ENCODE results near the gene GCFC2.

GCFC2 gene

DNA sequence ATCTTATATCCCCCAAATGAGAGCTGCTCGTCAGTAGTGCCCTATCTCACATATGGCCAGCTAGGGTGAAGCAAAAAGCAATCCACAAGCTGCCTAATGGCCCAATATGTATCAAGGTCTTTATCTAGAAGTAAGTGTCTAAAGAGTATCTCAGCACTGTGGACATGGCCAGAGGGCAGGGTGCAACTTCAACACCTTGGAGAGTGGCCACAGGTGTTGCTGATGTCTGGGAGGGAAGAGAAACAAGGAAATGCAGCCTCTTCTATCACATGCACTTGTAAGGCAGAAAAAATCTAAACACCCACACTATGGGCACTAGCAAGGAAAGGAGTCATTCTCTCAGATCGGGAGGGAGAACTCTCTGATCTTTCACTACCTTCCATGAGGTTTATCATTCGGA is 87.8 kb downstream of the GCFC2 start:
- no peak for DNase-seq (ENCODE audit: low spot score)

DNA sequence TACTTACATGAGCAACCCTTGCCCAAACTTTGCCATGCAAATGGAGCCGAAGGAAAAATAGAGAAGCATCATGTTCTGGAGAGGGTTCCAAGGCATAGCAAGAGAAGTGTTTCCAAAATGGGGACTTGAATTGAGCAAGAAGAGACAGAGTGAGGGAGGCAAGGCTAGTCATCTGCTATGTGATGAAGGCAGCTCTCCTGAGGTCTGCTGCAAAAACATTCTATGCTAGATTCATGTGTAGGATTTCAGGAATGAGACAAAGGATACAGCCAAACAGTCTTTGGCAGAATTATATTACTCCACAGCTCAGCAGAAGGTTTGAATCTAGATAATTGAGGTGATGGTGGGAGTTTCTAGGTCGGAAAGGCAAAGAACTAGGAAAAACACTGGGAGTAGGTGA is 88.2 kb downstream of the GCFC2 start:
- no peak for DNase-seq (ENCODE audit: low spot score)

DNA sequence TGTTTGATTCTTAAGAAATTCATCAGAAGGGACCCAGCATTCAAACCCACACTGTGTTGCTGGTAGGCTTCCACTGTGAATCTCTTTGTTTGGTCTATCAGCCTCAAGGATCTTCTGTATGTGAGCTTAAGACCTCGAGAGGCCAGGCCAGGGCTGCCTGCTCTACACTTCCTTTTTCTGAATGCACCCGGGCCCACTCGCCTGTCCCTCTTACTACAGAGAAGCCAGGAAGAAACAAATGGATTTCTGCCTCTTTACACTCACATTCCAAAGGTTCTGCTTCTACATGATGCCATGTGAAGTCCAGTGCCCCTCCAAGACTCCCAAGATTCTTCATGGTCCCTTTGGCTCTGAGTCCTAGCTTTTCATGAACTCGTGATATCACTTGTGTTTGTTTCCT is 89.5 kb downstream of the GCFC2 start:
- DNase-seq (ENCODE audit: low spot score) = no peak

DNA sequence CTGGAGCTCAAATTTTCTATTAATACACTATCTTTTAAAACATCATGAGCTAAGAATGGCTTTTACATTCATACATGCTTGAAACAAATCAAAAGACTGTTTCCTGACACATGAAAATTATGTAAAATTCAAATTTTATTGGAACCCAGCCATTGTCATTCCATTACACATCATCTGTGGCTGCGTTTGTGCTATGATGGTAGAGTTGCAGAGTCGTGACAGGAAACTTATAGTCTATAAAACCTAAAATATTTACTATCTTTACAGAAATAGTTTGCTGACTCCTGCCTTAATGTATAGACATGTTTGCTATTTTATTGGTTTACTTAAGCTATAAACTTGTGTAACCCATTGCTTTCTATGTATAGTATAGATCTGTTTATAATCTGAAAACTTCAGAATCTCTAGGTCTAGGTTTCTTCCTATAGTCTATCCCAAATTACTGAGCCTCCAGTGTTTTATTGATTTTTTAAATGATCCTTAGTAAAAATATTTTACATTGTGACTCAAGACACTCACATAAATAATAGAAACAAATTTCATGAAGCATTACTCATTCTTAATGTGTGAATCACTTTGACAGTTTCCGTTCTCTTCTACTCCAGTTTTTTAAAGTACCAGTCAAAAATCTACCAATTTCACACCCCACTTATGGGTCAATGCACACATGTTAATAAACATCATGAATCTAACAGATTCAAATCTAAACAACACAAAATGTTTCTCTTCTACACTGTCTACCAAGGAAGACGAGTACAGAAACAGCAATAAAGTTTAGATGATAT is 90.6 kb downstream of the GCFC2 start:
- no peak for DNase-seq (ENCODE audit: low spot score)

DNA sequence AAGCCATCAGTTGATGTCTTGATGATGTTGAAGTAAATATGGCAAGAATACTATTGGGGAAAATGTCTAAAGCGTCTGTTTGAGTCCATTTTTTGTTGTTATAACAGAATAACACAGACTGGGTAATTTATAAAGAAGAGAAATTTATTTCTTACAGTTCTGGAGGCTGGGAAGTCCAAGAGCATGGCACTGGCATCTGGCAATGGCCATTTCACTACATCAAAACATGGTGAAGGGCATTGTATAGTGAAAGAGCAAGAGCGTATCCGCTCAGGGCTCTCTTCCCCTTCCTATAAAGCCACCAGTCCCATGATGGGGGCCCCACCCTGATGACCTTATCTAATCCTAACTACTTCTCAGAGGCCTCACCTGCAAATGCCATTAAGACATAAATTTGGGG is 93.8 kb downstream of the GCFC2 start:
- DNase-seq (ENCODE audit: low spot score) = no peak

DNA sequence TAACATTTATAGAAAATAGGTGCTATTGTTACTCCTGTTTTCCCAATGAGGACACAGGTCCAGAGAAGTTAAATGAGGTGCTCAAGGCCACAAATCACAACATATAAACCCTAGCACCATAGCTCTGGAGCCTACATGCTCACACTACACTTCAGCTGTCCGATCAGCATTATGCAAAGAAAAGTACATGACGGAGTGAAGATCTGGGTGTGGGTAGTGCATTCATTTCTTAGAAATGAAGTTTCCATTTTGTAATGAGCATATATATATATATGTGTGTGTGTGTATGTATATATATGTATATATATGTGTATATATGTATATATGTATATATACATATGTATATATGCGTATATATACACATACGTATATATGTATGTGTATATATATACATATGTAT is 94.3 kb downstream of the GCFC2 start:
- DNase-seq (ENCODE audit: low spot score) = no peak

DNA sequence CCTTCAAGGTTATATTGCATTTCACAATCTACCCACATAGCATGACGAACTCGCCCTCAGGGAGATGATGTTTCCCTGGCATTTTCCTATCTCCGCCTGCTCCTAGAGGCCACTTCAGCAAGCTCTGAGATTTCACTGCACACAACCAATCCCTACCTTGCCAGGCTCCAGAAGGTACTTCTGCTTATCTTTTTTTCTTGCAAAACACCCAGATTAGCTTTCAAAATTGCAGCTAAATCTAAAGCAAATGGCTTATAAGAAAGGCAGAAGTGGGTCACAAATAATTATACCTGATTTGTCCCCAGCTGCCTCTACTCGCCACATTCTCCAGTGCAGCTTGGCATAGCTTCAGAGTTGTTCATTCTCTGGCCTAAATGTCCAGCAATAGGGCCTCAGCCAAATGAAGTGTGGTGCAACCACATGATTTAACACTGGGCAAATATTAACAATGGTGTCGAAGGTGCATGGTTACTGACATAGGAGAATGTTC is 96.5 kb downstream of the GCFC2 start:
- no peak for DNase-seq (ENCODE audit: low spot score)

DNA sequence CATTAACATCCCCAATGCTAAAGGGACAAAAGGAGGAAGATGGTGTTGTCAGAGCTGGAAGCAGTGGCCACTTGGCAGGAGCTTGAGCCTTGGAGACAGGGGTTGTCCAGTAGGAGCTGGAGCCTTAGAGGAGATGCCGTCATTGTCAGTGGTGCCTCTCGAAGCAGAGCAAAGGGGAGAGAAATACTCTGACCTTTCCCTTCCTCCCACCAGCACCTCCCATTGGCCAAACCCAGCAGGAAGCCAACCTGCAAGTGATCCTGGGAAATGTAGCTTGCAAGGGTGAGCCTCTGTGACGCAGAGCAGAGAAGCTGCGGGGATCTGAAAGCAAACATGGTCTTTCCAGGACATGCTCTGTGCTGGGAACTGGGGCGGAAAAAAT is 97.9 kb downstream of the GCFC2 start:
- no peak for DNase-seq (ENCODE audit: low spot score)
